Cardiac muscle cell (in vitro differentiated cells and primary cell): Measurements from ENCODE around the gene RGS14. TPM values are rescaled to one million over a fixed set of nuclear protein-coding genes. Genes with fewer than 3 reads are reported as not detected.

Experiments
- DNase-seq, 2 donors: peaks; one replicate each; pipeline versions ENCODE4 v3.0.0 to v3.0.0-alpha.2; 2010 to 2017; ENCODE audit warnings: low read depth in 1 of 2, low spot score in 1 of 2
- H3K27ac ChIP-seq: fragments of 200-600 bp; sonication (generic); 2 replicates; pipeline ENCODE4 v1.5.1; 2016
- H3K27me3 ChIP-seq: fragments of 200-600 bp; sonication (generic); 2 replicates; pipeline ENCODE4 v1.6.0; 2016; ENCODE audit warnings: control low read depth
- H3K36me3 ChIP-seq: fragments of 200-600 bp; sonication (generic); 2 replicates; pipeline ENCODE4 v1.5.1; 2016; ENCODE audit warnings: control low read depth
- H3K4me1 ChIP-seq: fragments of 200-600 bp; sonication (generic); 2 replicates; pipeline ENCODE4 v1.8.1; 2017; ENCODE audit warnings: low read depth, mild to moderate bottlenecking, mixed run types
- H3K4me3 ChIP-seq: fragments of 200-600 bp; sonication (generic); 2 replicates; pipeline ENCODE4 v1.5.1; 2016; ENCODE audit warnings: mild to moderate bottlenecking
- H3K9me3 ChIP-seq: fragments of 200-600 bp; sonication (generic); 2 replicates; pipeline ENCODE4 v1.5.1; 2017; ENCODE audit warnings: low read depth, mild to moderate bottlenecking, control low read depth
- polyA plus RNA-seq: library from polyadenylated mRNA; unstranded; fragments of >200 nt; fragmentation: Nextera tagmentation; extraction: Ambion mirVana; gene quantifications from 2 replicates; pipeline ENCODE4 v1.2.1, GENCODE V29; 2016
- total RNA-seq: library from RNA; depleted of rRNA; stranded (reverse); fragments of >200 nt; gene quantifications from 2 replicates; pipeline ENCODE4 v1.2.3, GENCODE V29; 2016
- TF ChIP-seq, protein P1 (sequence below): IDR thresholded peaks from 2 replicates; pipeline ENCODE4 v1.5.1; 2012; ENCODE audit warnings: low read depth, mild to moderate bottlenecking, low read length

The RGS14 gene
- total and polyA plus RNA-seq, 2 experiments from 2014 or later: 33.6 to 139 TPM

- TF ChIP-seq, protein P1, sequence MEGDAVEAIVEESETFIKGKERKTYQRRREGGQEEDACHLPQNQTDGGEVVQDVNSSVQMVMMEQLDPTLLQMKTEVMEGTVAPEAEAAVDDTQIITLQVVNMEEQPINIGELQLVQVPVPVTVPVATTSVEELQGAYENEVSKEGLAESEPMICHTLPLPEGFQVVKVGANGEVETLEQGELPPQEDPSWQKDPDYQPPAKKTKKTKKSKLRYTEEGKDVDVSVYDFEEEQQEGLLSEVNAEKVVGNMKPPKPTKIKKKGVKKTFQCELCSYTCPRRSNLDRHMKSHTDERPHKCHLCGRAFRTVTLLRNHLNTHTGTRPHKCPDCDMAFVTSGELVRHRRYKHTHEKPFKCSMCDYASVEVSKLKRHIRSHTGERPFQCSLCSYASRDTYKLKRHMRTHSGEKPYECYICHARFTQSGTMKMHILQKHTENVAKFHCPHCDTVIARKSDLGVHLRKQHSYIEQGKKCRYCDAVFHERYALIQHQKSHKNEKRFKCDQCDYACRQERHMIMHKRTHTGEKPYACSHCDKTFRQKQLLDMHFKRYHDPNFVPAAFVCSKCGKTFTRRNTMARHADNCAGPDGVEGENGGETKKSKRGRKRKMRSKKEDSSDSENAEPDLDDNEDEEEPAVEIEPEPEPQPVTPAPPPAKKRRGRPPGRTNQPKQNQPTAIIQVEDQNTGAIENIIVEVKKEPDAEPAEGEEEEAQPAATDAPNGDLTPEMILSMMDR: no peak
- peaks cover 35% of the 10 kb centered on the region for H3K4me1 ChIP-seq
- H3K9me3 ChIP-seq: no peaks in the 10 kb centered on the region
- DNase-seq: no peak
- H3K36me3 ChIP-seq: no peaks in the 10 kb centered on the region
- H3K4me3 ChIP-seq: no peak overlapping the region
- no peak overlapping the region for H3K27ac ChIP-seq
- H3K27me3 ChIP-seq: no peaks in the 10 kb centered on the region
These were observed 12.1 kb downstream of the RGS14 start for GRCh38 chr5:177369645-177370440.

GRCh38 chr5:177370488-177371119 is 12.9 kb downstream of the RGS14 start:
- Histone ChIP-seq H3K4me1 (peaks cover 32% of the 10 kb centered on the region), H3K27me3 (no peaks in the 10 kb centered on the region), H3K4me3 (no peak overlapping the region), H3K27ac (no peak overlapping the region), H3K36me3 (no peaks in the 10 kb centered on the region), H3K9me3 (no peaks in the 10 kb centered on the region)
- TF ChIP-seq, protein P1: peak; percentile 59
- DNase-seq: peak; percentile 95 to 96

DNA sequence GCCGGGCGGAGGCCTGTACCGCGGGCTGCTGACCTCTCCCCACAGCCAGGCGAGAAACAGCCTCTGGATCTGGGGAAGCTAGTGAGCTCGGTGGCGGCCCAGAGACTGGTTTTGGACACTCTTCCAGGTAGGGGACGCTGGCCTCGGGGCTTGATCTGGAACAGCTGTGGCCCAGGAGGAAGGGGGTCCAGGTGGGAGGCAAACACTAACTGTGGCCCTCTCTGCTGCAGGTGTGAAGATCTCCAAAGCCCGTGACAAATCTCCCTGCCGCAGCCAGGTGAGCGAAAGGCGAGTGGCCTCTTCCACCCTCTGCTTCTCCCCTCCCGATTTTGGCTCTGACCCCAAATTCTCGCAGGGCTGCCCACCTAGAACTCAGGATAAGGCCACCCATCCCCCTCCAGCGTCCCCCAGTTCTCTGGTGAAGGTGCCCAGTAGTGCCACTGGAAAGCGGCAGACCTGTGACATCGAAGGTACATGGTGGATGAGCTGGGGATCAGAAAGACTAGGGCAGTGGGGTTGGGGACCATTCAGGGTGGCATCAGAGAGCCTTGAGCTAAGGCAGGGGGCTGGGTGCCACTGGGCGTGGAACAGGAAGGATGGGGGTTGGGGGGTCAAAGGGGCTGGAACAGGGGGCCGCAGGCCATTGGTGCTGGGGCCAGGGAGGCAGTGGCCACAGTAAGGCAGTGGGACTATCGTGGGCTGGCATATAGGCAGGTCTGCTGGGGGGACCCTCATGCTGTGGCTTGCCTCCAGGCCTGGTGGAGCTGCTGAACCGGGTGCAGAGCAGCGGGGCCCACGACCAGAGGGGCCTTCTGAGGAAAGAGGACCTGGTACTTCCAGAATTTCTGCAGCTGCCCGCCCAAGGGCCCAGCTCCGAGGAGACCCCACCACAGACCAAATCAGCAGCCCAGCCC is 13.7 kb downstream of the RGS14 start:
- H3K4me1 ChIP-seq: peaks cover 24% of the 10 kb centered on the region
- H3K27ac ChIP-seq: peak overlapping the region; percentile 66
- TF ChIP-seq, protein P1: no peak
- no peaks in the 10 kb centered on the region for H3K27me3 ChIP-seq
- DNase-seq: no peak
- no peaks in the 10 kb centered on the region for H3K9me3 ChIP-seq
- H3K36me3 ChIP-seq: no peaks in the 10 kb centered on the region
- peak overlapping the region; percentile 31 for H3K4me3 ChIP-seq

DNA sequence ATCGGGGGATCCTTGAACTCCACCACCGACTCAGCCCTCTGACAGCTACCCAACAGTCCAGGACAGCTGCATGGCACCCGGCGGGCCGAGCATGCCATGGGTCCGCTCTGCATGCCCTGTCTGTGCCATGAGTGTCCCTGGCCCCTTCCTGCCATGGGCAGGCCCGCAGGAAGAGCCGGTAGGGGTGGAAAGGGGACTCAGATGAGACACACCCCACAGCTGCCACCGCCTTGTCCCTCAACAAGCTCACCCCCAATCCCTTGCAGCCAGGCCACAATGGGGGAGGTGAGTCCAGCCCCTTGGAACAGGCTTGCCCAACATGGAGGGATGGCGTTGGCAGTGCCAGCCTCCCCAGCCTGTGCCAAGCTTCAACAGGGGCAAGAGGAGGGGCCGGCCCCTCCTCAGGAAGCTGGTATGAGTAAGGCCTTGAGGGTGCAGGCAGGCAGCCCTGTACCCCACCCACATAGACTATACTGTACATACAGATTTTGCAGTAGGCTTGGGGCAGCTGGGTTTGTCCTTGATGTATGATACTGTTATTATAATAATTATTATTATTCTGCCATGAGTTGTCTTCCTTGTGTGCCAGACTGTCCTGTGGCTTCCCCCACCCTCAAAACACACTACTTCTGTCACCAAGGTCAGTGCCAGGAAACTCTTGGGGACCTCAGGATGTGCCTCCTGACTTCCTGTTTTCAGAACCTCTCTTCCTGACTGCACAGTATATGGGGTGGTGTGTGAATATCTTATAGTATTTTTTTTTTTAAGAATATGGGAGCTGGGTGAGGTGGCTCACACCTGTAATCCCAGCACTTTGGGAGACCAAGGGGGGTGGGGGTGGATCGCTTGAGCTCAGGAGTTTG is 14.5 kb downstream of the RGS14 start:
- DNase-seq: no peak
- no peaks in the 10 kb centered on the region for H3K27me3 ChIP-seq
- TF ChIP-seq, protein P1: no peak
- no peak overlapping the region for H3K27ac ChIP-seq
- no peaks in the 10 kb centered on the region for H3K36me3 ChIP-seq
- peaks cover 20% of the 10 kb centered on the region for H3K4me1 ChIP-seq
- no peaks in the 10 kb centered on the region for H3K9me3 ChIP-seq
- H3K4me3 ChIP-seq: no peak overlapping the region

DNA sequence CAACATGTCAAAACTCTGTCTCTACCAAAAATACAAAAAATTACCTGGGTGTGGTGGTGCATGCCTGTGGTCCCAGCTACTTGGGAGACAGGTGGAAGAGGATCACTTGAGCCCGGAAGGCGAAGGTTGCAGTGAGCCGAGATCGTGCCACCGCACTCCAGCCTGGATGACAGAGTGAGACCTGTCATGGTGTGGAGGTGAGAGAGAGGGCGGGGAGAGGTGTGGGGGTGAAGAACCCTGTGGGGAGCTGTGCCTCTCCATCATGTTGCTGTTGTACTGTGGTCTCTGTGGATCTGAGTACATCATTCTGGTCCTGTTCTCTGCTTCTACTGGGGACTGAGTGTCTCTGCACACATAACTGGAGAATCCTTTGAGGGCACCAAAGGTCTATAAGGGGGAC is 15.2 kb downstream of the RGS14 start:
- no peaks in the 10 kb centered on the region for H3K36me3 ChIP-seq
- H3K4me1 ChIP-seq: peaks cover 17% of the 10 kb centered on the region
- H3K4me3 ChIP-seq: no peak overlapping the region
- no peak for DNase-seq
- TF ChIP-seq, protein P1: no peak
- no peaks in the 10 kb centered on the region for H3K27me3 ChIP-seq
- H3K9me3 ChIP-seq: no peaks in the 10 kb centered on the region
- H3K27ac ChIP-seq: no peak overlapping the region
